ENCODE measurements around the gene TEAD3.
A peak's percentile ranks its signal among the peaks of the same experiment; 100 is the strongest.

TEAD3 gene

DNA sequence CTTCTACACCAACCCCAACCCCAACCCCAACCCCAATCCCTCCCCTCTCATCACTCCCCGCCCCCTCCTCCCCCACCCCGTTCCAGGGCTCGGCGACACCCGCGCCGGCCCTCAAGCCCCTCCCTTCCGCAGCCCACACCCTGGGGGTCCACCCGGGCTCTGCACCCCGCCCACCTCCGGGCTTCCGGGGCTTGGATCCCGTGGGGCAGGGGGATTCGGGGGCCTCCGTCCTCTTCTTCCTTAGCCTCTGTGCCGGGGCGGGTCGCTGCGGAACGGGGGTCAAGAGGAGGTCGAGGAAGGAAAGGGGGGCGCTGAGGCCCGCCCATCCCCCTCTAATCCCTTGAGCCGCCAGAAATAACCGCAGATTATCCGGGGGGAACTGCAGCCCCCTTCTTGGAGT is 15.1 kb upstream of the TEAD3 start:
- no peak for DNase-seq

DNA sequence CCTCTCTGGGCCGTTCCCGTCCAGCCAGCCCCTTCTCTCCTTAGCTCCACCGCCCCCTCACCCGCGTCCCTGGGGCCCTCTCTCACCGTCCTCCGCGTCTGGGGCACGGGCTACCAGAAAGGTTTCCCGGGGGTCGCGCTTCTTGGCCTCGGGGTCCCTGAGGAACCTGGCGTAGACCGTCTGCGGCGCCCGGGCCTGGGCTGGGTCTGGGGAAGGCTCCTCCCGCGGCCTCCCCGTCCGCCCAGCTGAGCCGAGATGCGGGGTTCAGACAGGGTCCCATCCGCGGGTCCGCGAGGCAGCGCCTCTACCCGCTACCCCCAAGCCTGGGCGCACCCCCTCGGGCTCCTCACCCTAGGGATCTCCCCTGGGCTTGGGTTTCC is 14.7 kb upstream of the TEAD3 start:
- DNase-seq: no peak

DNA sequence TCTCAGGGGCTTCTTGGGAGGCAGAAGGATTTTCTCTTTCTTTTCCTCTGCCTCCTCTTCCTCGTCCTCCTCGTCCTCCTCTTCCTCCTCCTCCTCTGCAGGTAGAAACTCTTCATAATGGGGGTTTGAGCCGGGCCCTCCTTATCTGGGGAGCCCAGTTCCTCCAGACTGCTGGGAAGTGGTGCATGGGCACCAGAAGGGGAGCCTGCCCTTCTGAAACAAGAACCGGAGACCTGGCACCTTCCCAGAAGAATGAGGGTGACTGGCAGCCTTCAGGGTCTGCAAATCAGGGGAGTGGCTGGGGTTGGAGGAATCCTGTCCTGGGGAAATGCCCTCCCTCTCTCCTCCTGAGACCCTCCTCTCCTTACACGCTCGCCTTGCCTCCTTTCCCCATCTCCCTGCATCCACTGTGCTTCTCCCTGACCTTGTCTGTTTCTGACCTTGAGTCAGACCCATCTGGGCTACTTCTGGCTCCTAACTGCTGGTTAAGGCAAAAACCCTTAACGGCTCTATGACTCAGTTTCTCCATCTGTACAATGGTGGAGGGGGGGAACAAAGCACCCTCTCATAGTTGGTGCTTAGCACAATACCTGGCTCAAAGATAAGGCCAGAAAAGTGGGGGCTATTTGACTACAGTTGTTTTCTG is 14.2 kb upstream of the TEAD3 start:
- DNase-seq: no peak

DNA sequence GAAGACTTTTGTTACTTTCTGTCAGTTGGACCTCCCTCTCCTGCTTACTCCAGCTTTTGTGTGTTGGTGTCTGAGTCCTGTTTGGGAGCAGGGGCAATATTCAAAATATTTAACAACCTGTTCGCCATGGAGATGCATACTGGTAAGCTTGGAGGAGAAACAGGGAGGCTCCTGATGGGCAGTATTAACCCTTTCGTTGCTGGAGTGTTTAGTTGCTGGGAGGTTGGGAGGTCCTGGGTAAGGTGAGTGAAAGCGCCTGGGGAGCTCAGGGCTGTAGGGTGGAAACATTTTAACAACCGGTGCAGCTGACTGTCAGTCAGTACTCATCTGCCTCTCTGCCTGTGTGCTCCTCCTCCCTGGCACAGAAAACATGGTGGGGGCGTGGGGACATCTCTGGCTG is 11.7 kb upstream of the TEAD3 start:
- DNase-seq: no peak

DNA sequence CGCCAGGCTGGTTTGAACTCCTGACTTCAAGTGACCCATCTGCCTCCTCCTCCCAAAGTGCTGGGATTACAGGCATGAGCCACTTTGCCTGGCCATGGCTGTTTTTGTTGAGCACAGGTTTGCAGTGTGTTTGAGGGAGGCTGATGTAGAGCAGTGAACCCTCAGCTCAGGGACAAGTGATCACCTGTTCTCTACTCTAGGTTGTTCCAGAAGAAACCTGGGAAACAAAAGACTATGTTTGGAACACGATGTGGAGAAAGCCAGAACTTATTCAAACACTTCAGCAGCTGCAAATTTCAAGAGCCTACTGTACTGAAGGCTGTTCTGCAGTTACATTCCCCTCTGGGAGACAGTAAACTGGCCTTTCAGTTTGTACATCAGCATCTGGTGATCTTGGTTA is 11.1 kb upstream of the TEAD3 start:
- DNase-seq: no peak

DNA sequence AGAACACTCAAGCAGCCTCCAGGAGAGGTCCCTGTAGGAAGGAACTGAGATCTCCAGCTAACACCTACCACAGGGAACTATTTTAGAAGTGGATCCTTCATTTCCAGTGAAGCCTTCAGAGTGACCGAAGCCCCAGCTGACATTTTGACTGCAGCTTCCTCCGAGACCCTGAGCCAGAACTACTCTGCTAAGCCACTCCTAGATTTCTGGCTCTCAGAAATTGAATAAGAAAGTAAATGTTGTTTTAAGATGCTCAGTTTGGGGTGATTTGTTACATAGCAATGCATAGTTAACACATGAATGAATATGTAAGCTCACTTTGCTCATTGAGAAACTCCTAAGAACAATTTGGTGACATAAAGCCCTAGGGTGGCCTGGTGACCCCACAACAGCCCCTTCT is 10.3 kb upstream of the TEAD3 start:
- DNase-seq: no peak

DNA sequence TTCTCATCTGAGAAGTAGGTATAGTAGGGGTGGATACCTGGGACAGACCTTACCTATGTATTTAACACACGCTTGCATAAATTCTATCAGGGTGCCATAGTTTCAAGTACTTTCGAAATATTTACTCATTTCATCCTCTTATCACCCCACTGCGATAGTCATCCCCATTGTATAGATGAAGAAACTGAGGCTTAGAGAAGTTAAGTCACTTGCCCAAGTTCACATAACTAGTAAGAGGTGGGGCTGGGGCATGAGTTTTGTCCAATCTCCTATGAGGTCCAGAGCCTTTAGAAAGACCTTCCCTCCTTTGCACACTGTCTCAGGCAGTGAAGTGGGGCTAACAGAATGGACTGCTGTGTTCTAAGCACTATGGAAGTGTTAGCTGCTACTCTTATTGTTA is 9.7 kb upstream of the TEAD3 start:
- no peak for DNase-seq

DNA sequence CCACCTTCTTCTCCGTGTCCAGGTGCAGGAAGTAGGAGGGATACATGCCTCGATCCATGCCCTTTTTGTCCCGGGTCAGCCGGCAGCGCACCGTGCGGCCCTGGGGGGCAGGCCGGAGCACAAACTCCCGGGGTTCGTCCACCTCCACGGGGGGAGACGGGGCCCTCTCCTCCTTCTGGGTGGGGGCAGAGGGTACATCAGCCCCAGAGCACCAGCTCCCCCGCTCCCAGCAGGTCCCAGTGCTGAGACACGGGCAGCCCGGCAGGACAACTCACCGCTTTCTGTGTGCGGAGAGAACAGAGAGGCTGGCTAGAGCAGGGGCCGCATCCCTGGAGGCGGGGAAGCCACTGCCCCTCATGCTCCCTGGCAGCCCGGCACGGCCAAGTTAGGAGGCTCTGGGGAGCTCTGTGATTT is 9.1 kb upstream of the TEAD3 start:
- DNase-seq: no peak

DNA sequence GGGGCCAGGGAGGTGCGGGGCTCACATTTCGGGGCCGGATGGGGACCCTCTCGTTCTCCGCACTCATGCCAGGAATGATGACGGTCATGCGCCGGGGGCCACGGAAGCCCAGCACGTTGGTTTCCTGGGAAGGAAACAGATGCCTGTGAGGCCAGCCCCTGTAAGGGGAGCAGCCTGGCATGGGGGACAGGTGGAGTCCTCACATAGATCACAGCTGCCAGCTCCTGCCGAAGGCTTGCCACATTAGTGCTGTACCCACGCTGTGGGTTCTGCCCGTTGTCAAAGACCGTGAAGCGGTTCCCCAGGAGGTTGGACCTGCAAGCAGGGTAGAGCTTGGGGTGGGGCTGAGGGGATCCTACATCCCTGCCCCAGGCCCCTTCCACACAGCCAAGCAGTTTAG is 6.7 kb upstream of the TEAD3 start:
- no peak for DNase-seq

DNA sequence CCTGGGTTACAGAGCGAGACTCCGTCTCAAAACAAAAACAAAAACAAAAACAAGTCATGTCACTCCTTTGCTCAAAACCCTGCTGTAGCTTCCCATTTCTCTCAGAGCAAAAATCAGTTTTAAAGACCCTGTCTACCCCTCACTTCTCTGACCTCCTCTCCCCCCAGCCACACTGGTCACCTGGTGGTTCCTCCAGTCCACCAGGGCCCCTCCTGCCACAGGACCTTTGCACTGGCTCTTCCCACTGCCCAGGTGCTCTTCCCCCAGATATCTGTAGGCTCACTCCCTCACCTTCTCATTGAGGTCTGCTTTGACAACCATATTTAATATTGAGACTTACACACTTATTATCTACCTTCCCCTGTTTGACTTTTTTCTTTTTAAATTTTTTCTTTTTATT is 4.9 kb upstream of the TEAD3 start:
- no peak for DNase-seq

DNA sequence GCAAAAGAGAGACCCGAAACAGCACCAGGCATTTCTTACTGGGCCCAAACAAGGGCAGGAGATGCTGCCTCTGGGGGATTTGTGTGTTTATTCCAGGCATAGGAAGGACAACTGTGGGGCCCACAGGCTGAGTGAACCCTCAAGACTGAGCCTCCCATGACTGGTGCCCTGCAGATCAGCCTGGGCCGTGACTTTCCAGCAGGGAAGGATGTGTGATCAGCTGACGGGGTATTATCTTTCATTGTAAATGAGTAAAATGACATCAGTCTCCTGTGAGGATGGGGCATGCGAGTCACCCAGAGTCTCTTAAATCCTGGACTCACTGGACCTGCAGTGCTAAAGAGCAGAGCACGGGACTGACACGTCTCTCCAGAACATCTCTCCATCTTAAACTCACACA is 3.9 kb upstream of the TEAD3 start:
- DNase-seq: no peak

DNA sequence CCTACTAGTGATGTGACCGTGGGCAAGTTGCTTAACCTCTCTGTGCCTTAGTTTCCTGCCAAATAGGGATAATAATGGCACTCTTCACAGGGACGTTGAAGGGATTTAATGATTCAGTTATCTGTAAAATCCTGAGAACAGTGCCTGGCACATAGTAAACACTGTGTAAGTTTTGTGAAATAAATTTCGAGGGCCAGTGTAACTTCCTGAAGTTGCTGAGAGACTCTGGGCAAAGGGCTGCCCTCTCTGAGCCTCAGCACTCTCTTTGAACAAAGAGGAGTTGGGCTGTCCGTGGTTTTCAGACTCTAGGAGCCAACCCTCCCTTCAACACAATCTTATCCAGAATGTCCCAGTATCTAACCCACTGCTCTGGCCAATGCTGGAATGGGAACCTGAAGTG is 2.5 kb upstream of the TEAD3 start:
- DNase-seq: no peak

DNA sequence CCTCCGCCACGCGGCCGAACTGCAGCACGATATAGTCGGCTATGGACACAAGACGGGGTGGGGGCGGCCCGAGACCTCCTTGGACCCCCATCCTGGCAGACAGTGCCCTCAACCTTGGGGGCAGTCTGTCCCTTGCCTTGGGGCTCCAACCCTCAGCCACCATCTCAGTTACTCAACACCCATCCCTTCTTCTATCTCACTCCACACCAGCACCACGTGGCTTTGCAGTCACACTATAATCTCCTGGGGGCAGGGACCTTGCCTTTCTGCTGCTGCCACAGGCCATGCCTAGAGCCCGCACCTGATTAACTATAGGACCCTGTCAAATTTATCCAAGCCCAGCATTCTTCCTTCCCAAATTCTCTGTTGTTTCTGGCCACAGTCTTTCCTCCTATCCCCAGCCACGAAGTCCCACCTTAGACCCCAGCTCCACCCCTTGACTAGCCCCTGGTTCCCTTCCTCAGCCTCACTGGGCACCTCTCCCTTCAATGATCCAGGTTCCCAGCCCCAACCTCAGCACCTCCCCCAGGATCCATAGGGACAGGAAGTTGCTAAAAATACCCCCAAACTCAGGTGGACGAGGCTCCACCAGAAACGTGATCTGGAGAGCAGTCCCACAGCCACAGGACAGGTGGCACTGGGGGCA is 1.7 kb upstream of the TEAD3 start:
- DNase-seq: no peak

DNA sequence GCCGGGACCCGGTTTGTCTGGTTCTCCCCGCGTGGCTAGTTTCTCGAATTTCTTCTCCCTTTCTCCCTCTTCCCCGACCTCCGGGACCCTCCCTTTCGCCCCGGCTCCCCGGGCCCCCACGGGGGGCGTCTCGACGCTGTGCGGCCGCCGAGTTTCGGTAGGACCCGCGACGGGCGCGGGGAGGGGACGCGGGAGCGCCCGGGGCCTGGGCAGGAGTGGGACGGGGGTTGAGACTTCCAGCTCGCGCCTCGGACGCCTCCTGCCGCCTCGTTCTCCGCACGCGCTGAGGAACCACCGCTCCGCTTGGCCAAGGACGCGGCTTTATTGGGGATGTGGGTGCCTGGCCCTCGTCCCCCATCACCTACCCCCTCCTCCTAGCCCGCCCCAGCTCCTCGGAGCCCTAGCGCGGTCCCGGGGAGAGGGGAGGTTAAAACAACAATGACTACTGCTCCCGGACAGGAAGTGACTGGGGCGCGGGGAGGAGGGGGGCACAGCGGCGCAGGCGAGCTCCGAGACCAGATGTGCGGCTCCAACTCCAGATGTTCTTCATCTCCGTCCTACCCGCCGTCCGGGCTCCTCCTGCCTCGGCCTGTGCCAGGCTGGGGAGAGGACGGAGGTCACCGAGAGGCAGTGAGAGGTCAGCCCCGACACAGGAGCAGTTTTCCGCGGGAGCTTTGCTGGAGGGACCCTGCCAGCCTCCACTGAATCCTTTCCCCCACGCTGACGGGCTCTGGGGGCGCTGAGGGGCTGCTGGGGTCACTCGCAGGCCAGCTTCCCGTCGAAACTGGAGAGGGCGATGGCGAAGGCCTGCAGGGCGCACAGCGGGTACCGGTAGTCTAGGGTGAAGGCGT is 917 bp upstream of the TEAD3 start:
- DNase-seq: peak; percentile 33

DNA sequence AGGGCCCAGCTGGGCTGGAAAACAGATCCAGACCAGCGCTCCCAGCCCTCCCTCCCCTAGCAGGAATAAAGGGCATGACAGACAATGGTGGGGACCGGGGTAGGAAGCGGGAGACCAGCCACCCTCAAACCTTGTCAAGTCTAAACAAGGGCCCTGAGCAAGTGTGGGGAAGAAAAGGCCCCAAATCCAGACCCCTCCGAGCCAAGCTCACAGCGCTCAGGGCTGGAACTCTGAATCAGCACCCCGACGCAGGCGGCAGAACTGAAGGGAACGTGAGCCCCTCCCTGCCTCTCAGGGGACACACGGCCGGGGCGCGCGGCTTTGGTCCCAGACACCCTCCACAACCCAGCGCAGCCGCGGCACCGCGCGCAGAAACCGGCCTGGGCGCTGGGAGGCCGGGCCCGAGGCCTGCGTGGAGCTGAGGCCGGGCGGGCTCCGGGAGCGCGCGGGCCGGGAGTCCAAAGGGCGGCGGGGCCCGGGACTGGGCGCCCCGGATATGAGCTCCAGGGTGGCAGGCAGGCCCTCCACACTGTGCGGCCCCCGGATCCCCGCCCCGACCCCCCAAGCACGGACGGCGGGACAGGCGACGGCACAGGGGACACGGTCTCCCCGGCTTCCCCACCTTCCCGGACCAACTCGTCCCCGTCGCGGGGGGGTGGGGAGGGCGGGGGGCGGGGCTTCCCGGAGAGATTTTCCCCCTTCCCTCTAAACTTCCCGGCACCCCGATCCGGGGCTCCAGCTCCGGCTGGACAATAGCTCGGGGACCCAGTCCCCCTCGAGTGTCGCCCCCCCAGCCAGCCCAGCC is 641 bp downstream of the TEAD3 start:
- no peak for DNase-seq

DNA sequence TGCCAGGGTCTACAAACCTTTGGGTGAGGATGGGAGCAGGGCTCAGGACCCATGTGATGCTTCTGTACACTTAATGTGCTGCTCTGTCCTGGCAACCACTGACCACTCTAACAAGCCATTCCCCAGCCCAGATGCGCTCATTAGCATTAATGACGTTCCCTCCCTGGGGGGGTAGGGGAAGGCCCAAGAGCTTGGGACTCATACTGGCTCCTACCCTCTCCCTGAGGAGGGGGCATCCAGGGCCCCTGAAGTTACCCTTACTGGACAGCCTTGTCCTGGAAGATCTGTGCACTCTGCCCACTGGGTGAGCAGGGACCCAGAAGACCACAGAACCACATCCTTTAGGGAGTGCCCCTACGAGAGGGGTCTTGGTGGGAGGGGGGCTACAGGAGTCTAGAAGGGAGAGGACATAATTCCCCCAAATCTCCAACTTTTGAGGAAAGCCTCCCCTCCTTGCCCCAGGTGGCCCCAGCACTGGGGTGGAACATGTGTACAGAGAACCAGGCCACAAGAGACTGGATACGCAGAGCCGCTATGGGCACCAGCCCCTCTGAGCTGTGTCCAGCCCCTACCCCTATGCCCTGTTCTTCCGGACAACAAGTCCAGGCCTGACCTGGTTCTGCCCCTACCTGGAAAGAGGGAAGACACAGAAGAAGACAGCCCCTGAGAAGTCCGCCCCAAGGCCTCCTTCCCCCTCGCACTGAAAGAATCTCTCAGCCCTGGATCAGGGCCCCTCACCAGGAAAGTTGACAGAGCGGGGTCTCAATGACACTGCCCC is 1.4 kb downstream of the TEAD3 start:
- DNase-seq: no peak

DNA sequence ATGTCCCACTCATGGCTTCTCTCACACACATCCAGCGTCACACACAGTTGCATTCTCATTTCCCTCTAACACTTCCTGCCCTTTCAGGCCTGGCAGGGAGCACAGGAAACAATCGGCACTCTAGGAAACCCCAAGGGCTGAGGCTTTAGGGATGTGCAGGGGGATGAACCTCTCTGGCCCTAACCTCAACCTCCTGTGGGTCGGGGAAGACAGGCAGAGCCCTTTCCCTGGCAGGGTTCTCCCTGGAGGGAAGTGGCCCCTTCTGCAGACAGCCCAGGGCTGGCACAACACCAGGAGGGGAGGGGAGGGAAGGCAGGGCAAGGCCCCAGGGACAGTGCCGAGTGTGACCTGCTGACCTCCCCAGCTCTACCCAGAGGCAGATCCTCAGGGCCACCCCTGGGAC is 2.7 kb downstream of the TEAD3 start:
- DNase-seq: no peak

DNA sequence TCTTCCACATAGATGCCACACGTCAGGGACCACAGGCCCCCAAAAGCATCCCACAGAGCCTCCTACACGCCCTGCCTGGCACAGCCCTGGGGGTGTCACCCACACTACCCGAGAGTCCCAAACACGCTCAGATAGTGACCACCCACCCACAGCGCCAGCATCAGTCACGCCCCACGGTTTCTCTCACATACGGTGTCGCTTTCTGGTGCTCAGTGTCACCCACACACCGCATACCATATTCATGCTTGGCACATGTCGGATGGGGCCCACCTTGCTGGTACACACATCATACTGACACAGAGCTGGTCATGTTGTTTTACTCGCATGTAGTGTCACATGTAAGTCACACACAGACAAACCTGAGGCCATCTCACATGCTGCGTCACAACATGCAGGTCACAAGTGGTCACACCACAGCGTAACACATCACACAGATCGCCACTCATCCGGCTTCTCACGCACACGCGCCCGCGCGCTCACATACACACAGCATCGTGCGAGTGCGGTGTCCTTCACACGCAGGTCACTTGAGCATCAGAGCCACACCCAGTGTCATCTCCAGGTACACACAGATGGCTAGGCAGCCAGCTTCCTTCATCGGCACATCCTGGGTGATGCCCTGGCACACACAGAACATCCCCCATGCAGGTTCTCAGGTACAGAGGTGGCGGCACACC is 3.4 kb downstream of the TEAD3 start:
- no peak for DNase-seq

DNA sequence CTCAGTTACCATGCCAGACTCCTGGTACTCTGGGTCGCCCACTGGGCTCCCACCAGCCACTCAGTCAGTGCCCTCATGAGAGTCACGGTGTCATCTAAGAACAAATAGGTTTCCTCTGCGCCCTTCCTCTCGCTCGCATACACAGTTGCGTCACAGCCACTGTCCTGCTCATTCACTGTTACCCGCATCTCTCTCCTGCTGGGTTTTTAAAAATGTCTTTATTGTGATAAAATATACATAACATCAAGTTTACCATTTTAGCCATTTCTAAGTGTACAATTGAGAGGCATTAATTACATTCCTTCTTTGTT is 4.0 kb downstream of the TEAD3 start:
- DNase-seq: no peak

DNA sequence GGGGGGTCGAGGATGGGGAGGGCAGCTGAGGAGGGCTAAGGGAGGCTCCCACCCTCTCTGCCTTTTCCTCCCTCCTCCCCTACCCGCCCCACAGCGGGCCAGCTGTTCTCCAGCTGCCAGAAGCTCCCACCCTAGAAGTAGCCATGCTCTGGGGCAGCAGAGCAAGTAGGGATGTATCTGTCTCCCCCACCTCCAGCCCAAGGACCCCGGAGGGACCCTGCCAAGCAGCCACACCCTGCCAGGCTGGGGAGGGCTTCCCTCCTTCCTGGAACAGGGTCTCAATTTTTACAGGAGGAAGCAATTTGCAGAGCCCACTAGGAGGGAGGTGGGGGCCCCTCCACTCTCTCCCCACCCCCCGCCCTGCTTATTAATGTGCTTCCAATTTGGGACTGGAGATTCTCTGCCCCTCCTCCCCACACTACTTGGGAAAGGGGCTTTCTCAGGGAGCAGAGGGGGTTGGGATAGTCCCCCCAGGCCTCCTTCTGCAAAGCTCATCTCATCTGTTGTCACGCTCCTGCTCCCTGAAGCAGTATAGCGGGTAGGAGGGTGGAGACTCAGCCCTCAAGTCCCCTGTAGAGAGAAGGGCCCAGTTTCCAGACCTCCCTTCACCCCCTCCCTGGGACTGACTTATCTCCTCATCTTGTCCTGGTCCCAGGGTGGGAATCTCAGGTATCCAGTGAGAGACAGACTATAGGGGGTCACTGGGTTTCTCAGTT is 4.5 kb downstream of the TEAD3 start:
- no peak for DNase-seq

DNA sequence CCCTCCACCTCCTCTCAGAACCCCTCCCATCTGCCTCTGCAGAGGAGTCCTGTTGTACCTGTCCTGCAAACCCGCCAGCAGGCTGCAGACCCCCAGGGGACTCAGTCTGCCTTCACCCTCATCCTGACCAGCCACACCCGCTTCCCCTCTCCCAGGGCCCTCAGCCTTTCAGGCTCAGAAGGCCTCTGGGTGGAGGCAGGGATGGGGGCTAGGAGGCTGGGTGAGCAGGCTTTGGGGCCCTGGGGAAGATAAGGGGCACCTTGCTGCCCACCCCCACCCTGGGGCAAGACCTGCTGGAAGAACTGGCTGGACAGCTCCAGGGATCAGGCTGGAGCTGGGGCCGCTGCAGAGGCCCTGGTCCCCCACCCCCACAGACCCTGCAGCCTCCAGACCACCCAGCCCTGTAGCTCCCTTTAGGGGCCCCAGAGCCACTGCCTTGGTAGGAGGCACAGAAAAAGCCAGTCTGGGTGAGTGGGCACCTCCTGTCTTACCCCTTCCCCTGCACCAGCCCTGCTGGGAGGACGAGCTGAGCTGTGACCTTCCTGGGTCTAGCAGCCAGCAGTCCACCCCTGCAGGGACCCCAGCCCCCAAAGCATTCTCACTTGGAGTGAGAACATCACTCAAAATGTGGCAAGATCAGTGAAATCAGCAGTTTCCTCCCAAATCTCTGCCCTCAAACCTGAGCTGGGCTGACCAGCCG is 5.2 kb downstream of the TEAD3 start:
- no peak for DNase-seq
